NCI-H446 treated with DMSO at 0.1 percent for 48 hours (cell line): ENCODE results near the gene ERO1A.
A peak's percentile ranks its signal among the peaks of the same experiment; 100 is the strongest.
"Not testable (repeated sequence)": the region's sequence is repeated elsewhere in the genome, so short reads cannot be mapped to it uniquely, and the experiment has no call there.

ENCODE experiments used
- DNase-seq: peaks from one replicate; lab custom pipeline; 2025; lab: John Stamatoyannopoulos, UW

ERO1A gene

GRCh38 chr14:52695481-52696091, at the start of gene ERO1A:
ERO1A (minus strand) TSS chr14:52695558; CDS start chr14:52695481, 77 bp downstream.
- peak; percentile 60 for DNase-seq

- DNase-seq: no peak
These were observed 46.5 kb upstream of the ERO1A start for GRCh38 chr14:52741865-52742264.

GRCh38 chr14:52740751-52741150, 45.4 kb upstream of the ERO1A start:
- DNase-seq: no peak

- no peak for DNase-seq
These were observed 43.1 kb upstream of the ERO1A start for GRCh38 chr14:52738409-52738808.

- no peak for DNase-seq
These were observed 40.6 kb upstream of the ERO1A start for GRCh38 chr14:52735921-52736489.

- no peak for DNase-seq
These were observed 38.5 kb upstream of the ERO1A start for GRCh38 chr14:52733824-52734223.

GRCh38 chr14:52730709-52731111, 35.4 kb upstream of the ERO1A start:
- DNase-seq: no peak

- peak; percentile 93 for DNase-seq
These were observed 34.8 kb upstream of the ERO1A start, which contains the start of gene STYX for GRCh38 chr14:52729925-52730708. STYX (plus strand) TSS chr14:52730166; CDS start chr14:52730475, 309 bp downstream.

GRCh38 chr14:52729585-52729924, 34.2 kb upstream of the ERO1A start:
- no peak for DNase-seq

- DNase-seq: not testable (repeated sequence)
These were observed 33.7 kb upstream of the ERO1A start for GRCh38 chr14:52729035-52729434.

- DNase-seq: not testable (repeated sequence)
These were observed 32.2 kb upstream of the ERO1A start for GRCh38 chr14:52727509-52727908.

- DNase-seq: no peak
These were observed 28.9 kb upstream of the ERO1A start for GRCh38 chr14:52724360-52724644.

GRCh38 chr14:52723514-52724359, 28.4 kb upstream of the ERO1A start:
- no peak for DNase-seq

- DNase-seq: no peak
These were observed 20.8 kb upstream of the ERO1A start for GRCh38 chr14:52716155-52716554.

GRCh38 chr14:52711666-52712065, 16.3 kb upstream of the ERO1A start:
- DNase-seq: no peak

GRCh38 chr14:52706724-52707706, 11.7 kb upstream of the ERO1A start, which contains the start of gene PSMC6:
PSMC6 (plus strand) TSS chr14:52707200; CDS start chr14:52707220, 20 bp downstream.
- peak; percentile 76 for DNase-seq

GRCh38 chr14:52706286-52706685, 10.9 kb upstream of the ERO1A start:
- no peak for DNase-seq

GRCh38 chr14:52703664-52704063, 8.3 kb upstream of the ERO1A start:
- DNase-seq: no peak

- peak; percentile 92 for DNase-seq
These were observed 7.9 kb upstream of the ERO1A start for GRCh38 chr14:52703225-52703624.

GRCh38 chr14:52701223-52701622, 5.9 kb upstream of the ERO1A start:
- no peak for DNase-seq

- DNase-seq: no peak
These were observed 5.4 kb upstream of the ERO1A start for GRCh38 chr14:52700701-52701172.
